Kidney capillary endothelial cell (primary cell): ENCODE data around the gene SLC30A7.
"Not testable (repeated sequence)": the region's sequence is repeated elsewhere in the genome, so short reads cannot be mapped to it uniquely, and the experiment has no call there.

Source experiments
- DNase-seq: peaks from one replicate; pipeline ENCODE4 v3.0.0-alpha.2; 2018; ENCODE audit warnings: low spot score

Gene SLC30A7

GRCh38 chr1:100941098-100941527 lies 45.2 kb downstream of the SLC30A7 start:
- no peak for DNase-seq

- no peak for DNase-seq
Observed at GRCh38 chr1:100941580-100942216, 45.8 kb downstream of the SLC30A7 start.

DNA sequence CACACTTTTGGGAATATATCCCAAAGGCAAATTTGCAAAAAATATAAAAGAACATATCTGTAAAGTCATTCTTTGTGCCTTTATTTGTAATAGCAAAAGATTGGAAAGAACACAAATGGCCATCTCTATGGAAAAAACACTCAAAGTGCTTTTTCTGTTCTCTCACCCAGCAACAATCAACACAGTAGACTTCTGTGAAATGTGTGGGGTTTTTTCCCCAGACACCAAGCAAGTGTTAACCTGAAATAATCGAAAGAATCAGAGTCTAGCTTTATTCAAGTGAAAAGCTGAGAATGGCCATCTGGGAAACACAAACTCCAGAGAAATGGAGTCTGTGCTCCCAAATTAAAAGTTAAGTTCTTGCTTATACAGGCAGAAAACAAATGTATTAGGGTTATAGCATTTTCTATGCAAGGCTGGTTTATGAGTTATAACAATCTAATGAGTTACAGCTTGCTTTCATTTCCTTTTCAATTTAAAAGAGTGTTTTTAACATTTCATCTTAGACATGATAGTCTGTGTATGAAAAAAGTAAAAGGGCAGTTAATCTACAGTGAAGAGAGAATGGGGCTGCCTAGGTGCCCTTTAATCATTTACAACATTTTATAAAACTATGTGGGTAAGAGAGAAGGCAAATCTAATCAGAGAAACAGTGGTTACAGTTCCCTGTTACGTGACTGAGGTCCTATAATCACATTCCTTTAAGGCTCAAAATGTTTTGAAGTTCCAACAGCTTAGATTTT lies 46.6 kb downstream of the SLC30A7 start:
- DNase-seq = no peak

DNA sequence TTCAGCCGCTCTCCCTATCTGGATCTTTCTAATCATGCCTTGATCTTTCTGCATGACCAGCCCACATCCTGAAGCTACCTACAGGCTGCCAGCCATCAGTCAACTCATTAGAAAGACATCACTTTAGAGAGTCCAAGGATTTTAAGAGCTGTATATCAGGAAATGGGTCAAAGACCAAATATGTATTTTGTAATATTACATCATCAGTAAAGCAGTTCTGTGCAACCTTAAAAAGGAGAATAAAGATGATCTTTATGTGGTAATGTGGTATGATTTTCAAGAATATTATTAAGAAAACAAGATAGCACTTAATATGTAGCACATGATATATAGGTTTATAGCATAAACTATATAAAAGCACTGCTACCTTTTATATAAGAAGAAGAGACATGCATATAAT lies 47.6 kb downstream of the SLC30A7 start:
- no peak for DNase-seq

- not testable (repeated sequence) for DNase-seq
Observed at GRCh38 chr1:100946064-100946463, 50.2 kb downstream of the SLC30A7 start.

DNA sequence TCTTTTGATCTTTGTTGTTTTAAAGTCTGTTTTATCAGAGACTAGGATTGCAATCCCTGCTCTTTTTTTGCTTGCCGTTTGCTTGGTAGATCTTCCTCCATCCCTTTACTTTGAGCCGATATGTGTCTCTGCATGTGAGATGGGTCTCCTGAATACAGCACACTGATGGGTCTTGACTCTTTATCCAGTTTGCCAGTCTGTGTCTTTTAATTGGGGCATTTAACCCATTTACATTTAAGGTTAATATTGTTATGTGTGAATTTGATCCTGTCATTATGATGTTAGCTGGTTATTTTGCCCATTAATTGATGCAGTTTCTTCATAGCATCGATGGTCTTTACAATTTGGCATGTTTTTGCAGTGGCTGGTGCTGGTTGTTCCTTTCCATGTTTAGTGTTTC lies 51.9 kb downstream of the SLC30A7 start:
- not testable (repeated sequence) for DNase-seq

GRCh38 chr1:100948721-100949405 lies 53.0 kb downstream of the SLC30A7 start:
- not testable (repeated sequence) for DNase-seq

DNA sequence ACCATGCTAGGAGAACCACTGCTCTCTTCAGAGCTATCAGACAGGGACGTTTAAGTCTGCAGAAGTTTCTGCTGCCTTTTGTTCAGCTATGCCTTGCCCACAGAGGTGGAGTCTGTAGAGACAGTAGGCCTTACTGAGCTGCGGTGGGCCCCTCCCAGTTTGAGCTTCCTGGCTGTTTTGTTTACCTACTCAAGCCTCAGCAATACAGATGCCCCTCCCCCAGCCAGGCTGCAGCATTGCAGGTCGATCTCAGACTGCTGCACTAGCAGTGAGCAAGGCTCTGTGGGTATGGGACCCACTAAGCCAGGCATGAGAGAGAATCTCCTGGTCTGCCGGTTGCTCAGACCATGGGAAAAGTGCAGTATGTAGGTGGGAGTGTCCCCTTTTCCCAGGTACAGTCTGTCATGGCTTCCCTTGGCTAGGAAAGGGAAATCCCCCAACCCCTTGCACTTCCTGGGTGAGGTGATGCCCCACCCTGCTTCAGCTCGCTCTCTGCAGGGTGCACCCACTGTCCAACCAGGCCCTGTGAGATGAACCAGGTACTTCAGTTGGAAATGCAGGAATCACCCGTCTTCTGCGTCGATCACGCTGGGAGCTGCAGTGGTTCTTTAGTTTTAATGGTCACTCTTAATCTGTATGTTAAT lies 53.7 kb downstream of the SLC30A7 start:
- not testable (repeated sequence) for DNase-seq

- DNase-seq = no peak
Observed at GRCh38 chr1:100950337-100950736, 54.4 kb downstream of the SLC30A7 start.

GRCh38 chr1:100950781-100951180 lies 54.9 kb downstream of the SLC30A7 start:
- no peak for DNase-seq

GRCh38 chr1:100952104-100952745 lies 56.3 kb downstream of the SLC30A7 start:
- no peak for DNase-seq

GRCh38 chr1:100952970-100953369 lies 57.1 kb downstream of the SLC30A7 start:
- not testable (repeated sequence) for DNase-seq

DNA sequence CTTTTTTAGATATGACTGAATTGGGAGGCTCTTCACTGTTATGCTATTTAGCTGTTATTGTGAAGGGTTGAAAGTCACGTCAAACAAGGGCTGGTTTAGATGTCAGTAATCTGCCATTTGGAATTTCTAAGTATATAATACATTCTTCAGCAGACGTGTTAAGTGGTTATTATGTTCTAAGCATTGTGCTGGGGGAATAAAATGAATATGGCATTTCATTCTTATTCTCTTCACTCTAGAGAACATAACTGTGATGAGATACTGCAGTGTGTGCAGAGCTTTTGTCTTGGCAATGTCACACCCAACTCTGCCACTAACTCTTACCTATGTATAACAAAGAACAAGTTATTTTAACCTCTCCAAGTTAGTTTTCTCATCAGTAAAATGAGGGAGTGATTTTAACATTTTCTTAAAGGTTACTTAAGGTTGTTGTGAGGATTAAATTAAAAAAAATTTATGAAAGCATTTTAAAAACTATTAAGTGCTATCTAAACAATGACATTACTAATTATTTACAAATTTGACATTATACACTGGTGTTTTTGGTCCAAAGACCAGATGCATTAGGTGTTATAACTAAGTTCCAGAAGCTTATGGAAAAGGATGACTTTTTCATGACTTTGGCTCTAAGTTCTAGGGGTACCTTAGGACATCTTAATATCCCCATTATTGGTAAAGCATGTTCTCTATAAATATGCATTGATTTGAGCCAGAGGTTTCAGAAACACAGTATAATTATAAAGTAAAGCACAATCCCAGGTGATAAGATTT lies 58.3 kb downstream of the SLC30A7 start:
- DNase-seq = no peak

DNA sequence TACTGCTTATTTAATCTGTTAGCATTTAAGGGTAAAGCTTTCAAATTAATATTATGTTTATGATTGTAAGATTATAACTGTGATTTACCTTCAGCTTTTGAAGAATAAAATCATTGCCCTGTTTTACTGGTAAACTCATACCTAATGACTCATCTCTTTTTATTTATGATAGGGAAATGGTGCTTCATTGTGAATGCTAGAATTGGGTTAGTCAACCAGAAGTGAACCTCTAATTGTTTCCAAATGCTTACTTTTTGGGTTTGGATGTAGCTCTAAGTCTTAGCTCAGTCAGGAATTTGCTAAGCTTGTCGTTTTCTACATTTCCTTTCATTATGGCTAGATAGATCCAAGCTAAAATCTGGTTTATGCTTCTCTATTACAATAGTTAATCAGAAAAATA lies 59.4 kb downstream of the SLC30A7 start:
- DNase-seq = peak; percentile 82

- DNase-seq = peak; percentile 53
Observed at GRCh38 chr1:100959502-100960060, 63.7 kb downstream of the SLC30A7 start.

GRCh38 chr1:100960098-100960497 lies 64.2 kb downstream of the SLC30A7 start:
- DNase-seq = no peak

GRCh38 chr1:100968621-100969020 lies 72.7 kb downstream of the SLC30A7 start:
- DNase-seq = no peak

GRCh38 chr1:100969327-100969726 lies 73.4 kb downstream of the SLC30A7 start:
- DNase-seq = no peak

DNA sequence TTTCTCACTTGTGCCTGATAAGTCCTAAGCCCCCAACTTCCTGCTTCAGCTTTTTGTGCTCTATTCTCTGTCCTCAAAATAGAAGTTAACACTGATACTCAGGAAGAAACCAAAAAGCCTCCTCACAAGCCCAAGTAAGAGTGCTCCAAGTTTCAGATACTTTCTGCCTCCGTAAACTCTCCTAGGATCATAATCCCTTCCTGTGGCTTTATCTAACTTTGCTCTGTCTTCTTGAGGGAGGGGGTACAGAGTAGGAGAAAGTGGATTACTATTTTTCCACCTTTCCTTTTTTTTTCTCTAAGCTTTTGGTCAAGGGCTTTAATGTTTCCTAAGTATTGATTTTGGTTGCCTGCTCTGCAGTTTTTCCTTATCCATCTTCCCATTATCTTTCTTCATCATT lies 75.1 kb downstream of the SLC30A7 start:
- no peak for DNase-seq

GRCh38 chr1:100972185-100972584 lies 76.3 kb downstream of the SLC30A7 start:
- no peak for DNase-seq

GRCh38 chr1:100976936-100977335 lies 81.0 kb downstream of the SLC30A7 start:
- no peak for DNase-seq
